HEK293 (cell line): ENCODE data around the gene HK3.

Experiments
- EGR2 ChIP-seq: fragments of 450-650 bp; formaldehyde crosslinking; IDR thresholded peaks from 2 replicates; pipeline ENCODE4 v1.5.1; 2016; ENCODE audit warnings: low read depth, missing biosample characterization, missing genetic modification characterization
- HOXA7 ChIP-seq: sonication (generic); formaldehyde crosslinking; IDR thresholded peaks from 2 replicates; pipeline ENCODE4 v1.8.1; 2022; ENCODE audit warnings: missing genetic modification reagents, borderline replicate concordance
- SCRT2 ChIP-seq: fragments of 450-650 bp; formaldehyde crosslinking; IDR thresholded peaks from 2 replicates; pipeline ENCODE4 v1.5.1; 2016; ENCODE audit warnings: missing biosample characterization, missing genetic modification characterization
- SP7 ChIP-seq: fragments of 450-650 bp; formaldehyde crosslinking; IDR thresholded peaks from 2 replicates; pipeline ENCODE4 v1.5.1; 2016; ENCODE audit warnings: missing biosample characterization, missing genetic modification characterization
- ZBTB48 ChIP-seq: fragments of 450-650 bp; formaldehyde crosslinking; IDR thresholded peaks from 2 replicates; pipeline ENCODE4 v1.5.1; 2016; ENCODE audit warnings: missing biosample characterization, missing genetic modification characterization
- ZFHX2 ChIP-seq: fragments of 450-650 bp; formaldehyde crosslinking; conservative IDR thresholded peaks from 2 replicates; pipeline ENCODE4 v1.5.1; 2016; ENCODE audit warnings: missing biosample characterization, missing genetic modification characterization
- ZFP3 ChIP-seq: fragments of 450-650 bp; formaldehyde crosslinking; IDR thresholded peaks from 2 replicates; pipeline ENCODE4 v1.5.1; 2016; ENCODE audit warnings: low read depth, missing biosample characterization, missing genetic modification characterization
- ZFP41 ChIP-seq: fragments of 450-650 bp; formaldehyde crosslinking; IDR thresholded peaks from 2 replicates; pipeline ENCODE4 v1.5.1; 2016; ENCODE audit warnings: missing biosample characterization, missing genetic modification characterization, borderline replicate concordance
- ZNF132 ChIP-seq: fragments of 450-650 bp; formaldehyde crosslinking; IDR thresholded peaks from 2 replicates; pipeline ENCODE4 v1.5.1; 2017; ENCODE audit warnings: missing biosample characterization, missing genetic modification characterization, borderline replicate concordance
- ZNF140 ChIP-seq: fragments of 450-650 bp; formaldehyde crosslinking; IDR thresholded peaks from 2 replicates; pipeline ENCODE4 v1.5.1; 2016; ENCODE audit warnings: missing biosample characterization, missing genetic modification characterization
- ZNF202 ChIP-seq: fragments of 450-650 bp; formaldehyde crosslinking; IDR thresholded peaks from 2 replicates; pipeline ENCODE4 v1.5.1; 2016; ENCODE audit warnings: missing biosample characterization, missing genetic modification characterization, borderline replicate concordance
- ZNF211 ChIP-seq: fragments of 450-650 bp; formaldehyde crosslinking; IDR thresholded peaks from 2 replicates; pipeline ENCODE4 v1.5.1; 2016; ENCODE audit warnings: low read depth, missing biosample characterization, missing genetic modification characterization
- ZNF274 ChIP-seq, 2 experiments: fragments of 200-500 bp in 1 of 2; fragments of 450-650 bp in 1 of 2; sonication (Bioruptor generic) in 1 of 2; formaldehyde crosslinking in 1 of 2; IDR thresholded peaks; 2 replicates each; pipeline versions ENCODE4 v1.5.1 to v1.6.1; 2014 to 2016; ENCODE audit warnings: borderline replicate concordance in 1 of 2, inconsistent platforms in 1 of 2, low read length in 1 of 2, missing biosample characterization in 1 of 2, missing genetic modification characterization in 1 of 2
- ZNF311 ChIP-seq: fragments of 450-650 bp; formaldehyde crosslinking; IDR thresholded peaks from 2 replicates; pipeline ENCODE4 v1.5.1; 2017; ENCODE audit warnings: missing biosample characterization, missing genetic modification characterization, borderline replicate concordance
- ZNF324 ChIP-seq: fragments of 450-650 bp; formaldehyde crosslinking; IDR thresholded peaks from 2 replicates; pipeline ENCODE4 v1.5.1; 2016; ENCODE audit warnings: missing biosample characterization, missing genetic modification characterization
- ZNF366 ChIP-seq: fragments of 450-650 bp; formaldehyde crosslinking; conservative IDR thresholded peaks from 2 replicates; pipeline ENCODE4 v1.5.1; 2016; ENCODE audit warnings: missing biosample characterization, missing genetic modification characterization
- ZNF416 ChIP-seq: fragments of 450-650 bp; formaldehyde crosslinking; IDR thresholded peaks from 2 replicates; pipeline ENCODE4 v1.5.1; 2016; ENCODE audit warnings: missing biosample characterization, missing genetic modification characterization
- ZNF433 ChIP-seq: fragments of 450-650 bp; formaldehyde crosslinking; IDR thresholded peaks from 2 replicates; pipeline ENCODE4 v1.5.1; 2016; ENCODE audit warnings: missing biosample characterization, missing genetic modification characterization, low read depth
- ZNF48 ChIP-seq: fragments of 450-650 bp; formaldehyde crosslinking; IDR thresholded peaks from 2 replicates; pipeline ENCODE4 v1.5.1; 2016; ENCODE audit warnings: missing biosample characterization, missing genetic modification characterization
- ZNF488 ChIP-seq: fragments of 450-650 bp; formaldehyde crosslinking; IDR thresholded peaks from 2 replicates; pipeline ENCODE4 v1.5.1; 2016; ENCODE audit warnings: missing biosample characterization, missing genetic modification characterization
- ZNF501 ChIP-seq: fragments of 450-650 bp; formaldehyde crosslinking; IDR thresholded peaks from 2 replicates; pipeline ENCODE4 v1.5.1; 2016; ENCODE audit warnings: missing biosample characterization, missing genetic modification characterization
- ZNF521 ChIP-seq: fragments of 450-650 bp; formaldehyde crosslinking; IDR thresholded peaks from 2 replicates; pipeline ENCODE4 v1.5.1; 2017; ENCODE audit warnings: missing biosample characterization, mild to moderate bottlenecking, missing genetic modification characterization
- ZNF530 ChIP-seq: fragments of 450-650 bp; formaldehyde crosslinking; IDR thresholded peaks from 2 replicates; pipeline ENCODE4 v1.5.1; 2016; ENCODE audit warnings: low read depth, missing biosample characterization, missing genetic modification characterization
- ZNF555 ChIP-seq: fragments of 450-650 bp; formaldehyde crosslinking; conservative IDR thresholded peaks from 2 replicates; pipeline ENCODE4 v1.5.1; 2017; ENCODE audit warnings: missing biosample characterization, mild to moderate bottlenecking, missing genetic modification characterization, inconsistent platforms
- ZNF561 ChIP-seq: fragments of 450-650 bp; IDR thresholded peaks from 2 replicates; pipeline ENCODE4 v1.5.1; 2018; ENCODE audit warnings: missing biosample characterization, missing genetic modification characterization, borderline replicate concordance
- ZNF654 ChIP-seq: fragments of 450-650 bp; formaldehyde crosslinking; IDR thresholded peaks from 2 replicates; pipeline ENCODE4 v1.5.1; 2016; ENCODE audit warnings: low read depth, missing biosample characterization, missing genetic modification characterization
- ZNF660 ChIP-seq: fragments of 450-650 bp; IDR thresholded peaks from 2 replicates; pipeline ENCODE4 v1.5.1; 2018; ENCODE audit warnings: missing biosample characterization, mild to moderate bottlenecking, missing genetic modification characterization
- ZNF664 ChIP-seq: fragments of 450-650 bp; formaldehyde crosslinking; IDR thresholded peaks from 2 replicates; pipeline ENCODE4 v1.5.1; 2016; ENCODE audit warnings: missing biosample characterization, missing genetic modification characterization
- ZNF670 ChIP-seq: fragments of 450-650 bp; formaldehyde crosslinking; IDR thresholded peaks from 2 replicates; pipeline ENCODE4 v1.5.1; 2016; ENCODE audit warnings: missing biosample characterization, missing genetic modification characterization, low read depth
- ZSCAN30 ChIP-seq: fragments of 450-650 bp; IDR thresholded peaks from 2 replicates; pipeline ENCODE4 v1.5.1; 2018; ENCODE audit warnings: missing biosample characterization, mild to moderate bottlenecking, missing genetic modification characterization, moderate library complexity
- TF ChIP-seq, protein P1 (sequence below): fragments of 450-650 bp; formaldehyde crosslinking; IDR thresholded peaks from 2 replicates; pipeline ENCODE4 v1.5.1; 2016; ENCODE audit warnings: missing biosample characterization, missing genetic modification characterization
- TF ChIP-seq, protein P2 (sequence below): fragments of 450-650 bp; formaldehyde crosslinking; IDR thresholded peaks from 2 replicates; pipeline ENCODE4 v1.5.1; 2016; ENCODE audit warnings: missing biosample characterization, missing genetic modification characterization
- TF ChIP-seq, protein P3 (sequence below): fragments of 450-650 bp; formaldehyde crosslinking; IDR thresholded peaks from 2 replicates; pipeline ENCODE4 v1.5.1; 2016; ENCODE audit warnings: missing biosample characterization, missing genetic modification characterization
- TF ChIP-seq, protein P4 (sequence below): fragments of 450-650 bp; formaldehyde crosslinking; IDR thresholded peaks from 2 replicates; pipeline ENCODE4 v1.5.1; 2016; ENCODE audit warnings: missing biosample characterization, missing genetic modification characterization

HK3 gene

GRCh38 chr5:176837707-176838115 lies 61.4 kb downstream of the HK3 start (continued):
- TF ChIP-seq ZBTB48 (tag by site-specific recombination), result no peak
- TF ChIP-seq ZFHX2 (tag by site-specific recombination), result no peak
- no peak for TF ChIP-seq ZNF366 (tag by site-specific recombination)
- peak; percentile 40; the same call in 1 of the 2 replicates for TF ChIP-seq SCRT2 (tag by site-specific recombination)
- TF ChIP-seq ZNF274 (IDR thresholded peaks at IDR 0.05; ENCODE audit: low read length), result no peak
- no peak for TF ChIP-seq ZNF274 (tag by site-specific recombination; IDR thresholded peaks at IDR 0.05; ENCODE audit: borderline replicate concordance)
- TF ChIP-seq ZNF664 (tag by site-specific recombination), result peak; percentile 77
- TF ChIP-seq ZNF521 (tag by site-specific recombination), result no peak
- TF ChIP-seq ZNF311 (tag by site-specific recombination), result no peak
- no peak for TF ChIP-seq ZNF202
- no peak for TF ChIP-seq ZNF416 (tag by site-specific recombination)
- no peak for TF ChIP-seq ZNF670 (tag by site-specific recombination)
- TF ChIP-seq ZFP3 (tag by site-specific recombination), result no peak
- no peak for TF ChIP-seq ZNF501 (tag by site-specific recombination)
- TF ChIP-seq ZNF654 (tag by site-specific recombination), result no peak
- peak; percentile 90; the same call in 1 of the 2 replicates for TF ChIP-seq ZSCAN30 (tag by site-specific recombination)
- no peak for TF ChIP-seq EGR2 (tag by site-specific recombination)
- TF ChIP-seq, protein P1, sequence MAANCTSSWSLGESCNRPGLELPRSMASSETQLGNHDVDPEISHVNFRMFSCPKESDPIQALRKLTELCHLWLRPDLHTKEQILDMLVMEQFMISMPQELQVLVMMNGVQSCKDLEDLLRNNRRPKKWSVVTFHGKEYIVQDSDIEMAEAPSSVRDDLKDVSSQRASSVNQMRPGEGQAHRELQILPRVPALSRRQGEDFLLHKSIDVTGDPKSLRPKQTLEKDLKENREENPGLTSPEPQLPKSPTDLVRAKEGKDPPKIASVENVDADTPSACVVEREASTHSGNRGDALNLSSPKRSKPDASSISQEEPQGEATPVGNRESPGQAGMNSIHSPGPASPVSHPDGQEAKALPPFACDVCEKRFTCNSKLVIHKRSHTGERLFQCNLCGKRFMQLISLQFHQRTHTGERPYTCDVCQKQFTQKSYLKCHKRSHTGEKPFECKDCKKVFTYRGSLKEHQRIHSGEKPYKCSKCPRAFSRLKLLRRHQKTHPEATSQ, result no peak; the same call in 1 of the 2 replicates
- TF ChIP-seq ZNF561 (tag by site-specific recombination), result no peak
- TF ChIP-seq ZNF433 (tag by site-specific recombination), result no peak
- TF ChIP-seq ZNF48 (tag by site-specific recombination), result no peak
- TF ChIP-seq HOXA7 (CRISPR knock-in tag), result peak; percentile 92; the same call in 1 of the 2 replicates
- TF ChIP-seq ZNF660 (tag by site-specific recombination), result no peak
- no peak for TF ChIP-seq ZNF530
- no peak; the same call in 1 of the 2 replicates for TF ChIP-seq SP7 (tag by site-specific recombination)
- TF ChIP-seq ZFP41 (tag by site-specific recombination), result no peak
- no peak for TF ChIP-seq ZNF140
- TF ChIP-seq, protein P2, sequence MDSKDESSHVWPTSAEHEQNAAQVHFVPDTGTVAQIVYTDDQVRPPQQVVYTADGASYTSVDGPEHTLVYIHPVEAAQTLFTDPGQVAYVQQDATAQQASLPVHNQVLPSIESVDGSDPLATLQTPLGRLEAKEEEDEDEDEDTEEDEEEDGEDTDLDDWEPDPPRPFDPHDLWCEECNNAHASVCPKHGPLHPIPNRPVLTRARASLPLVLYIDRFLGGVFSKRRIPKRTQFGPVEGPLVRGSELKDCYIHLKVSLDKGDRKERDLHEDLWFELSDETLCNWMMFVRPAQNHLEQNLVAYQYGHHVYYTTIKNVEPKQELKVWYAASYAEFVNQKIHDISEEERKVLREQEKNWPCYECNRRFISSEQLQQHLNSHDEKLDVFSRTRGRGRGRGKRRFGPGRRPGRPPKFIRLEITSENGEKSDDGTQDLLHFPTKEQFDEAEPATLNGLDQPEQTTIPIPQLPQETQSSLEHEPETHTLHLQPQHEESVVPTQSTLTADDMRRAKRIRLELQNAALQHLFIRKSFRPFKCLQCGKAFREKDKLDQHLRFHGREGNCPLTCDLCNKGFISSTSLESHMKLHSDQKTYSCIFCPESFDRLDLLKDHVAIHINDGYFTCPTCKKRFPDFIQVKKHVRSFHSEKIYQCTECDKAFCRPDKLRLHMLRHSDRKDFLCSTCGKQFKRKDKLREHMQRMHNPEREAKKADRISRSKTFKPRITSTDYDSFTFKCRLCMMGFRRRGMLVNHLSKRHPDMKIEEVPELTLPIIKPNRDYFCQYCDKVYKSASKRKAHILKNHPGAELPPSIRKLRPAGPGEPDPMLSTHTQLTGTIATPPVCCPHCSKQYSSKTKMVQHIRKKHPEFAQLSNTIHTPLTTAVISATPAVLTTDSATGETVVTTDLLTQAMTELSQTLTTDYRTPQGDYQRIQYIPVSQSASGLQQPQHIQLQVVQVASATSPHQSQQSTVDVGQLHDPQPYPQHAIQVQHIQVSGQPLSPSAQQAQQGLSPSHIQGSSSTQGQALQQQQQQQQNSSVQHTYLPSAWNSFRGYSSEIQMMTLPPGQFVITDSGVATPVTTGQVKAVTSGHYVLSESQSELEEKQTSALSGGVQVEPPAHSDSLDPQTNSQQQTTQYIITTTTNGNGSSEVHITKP (tag by site-specific recombination), result no peak
- no peak for TF ChIP-seq ZNF324 (tag by site-specific recombination)
- TF ChIP-seq, protein P3, sequence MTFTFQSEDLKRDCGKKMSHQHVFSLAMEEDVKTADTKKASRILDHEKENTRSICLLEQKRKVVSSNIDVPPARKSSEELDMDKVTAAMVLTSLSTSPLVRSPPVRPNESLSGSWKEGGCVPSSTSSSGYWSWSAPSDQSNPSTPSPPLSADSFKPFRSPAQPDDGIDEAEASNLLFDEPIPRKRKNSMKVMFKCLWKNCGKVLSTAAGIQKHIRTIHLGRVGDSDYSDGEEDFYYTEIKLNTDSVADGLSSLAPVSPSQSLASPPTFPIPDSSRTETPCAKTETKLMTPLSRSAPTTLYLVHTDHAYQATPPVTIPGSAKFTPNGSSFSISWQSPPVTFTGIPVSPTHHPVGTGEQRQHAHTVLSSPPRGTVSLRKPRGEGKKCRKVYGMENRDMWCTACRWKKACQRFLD (tag by site-specific recombination), result no peak
- TF ChIP-seq, protein P4, sequence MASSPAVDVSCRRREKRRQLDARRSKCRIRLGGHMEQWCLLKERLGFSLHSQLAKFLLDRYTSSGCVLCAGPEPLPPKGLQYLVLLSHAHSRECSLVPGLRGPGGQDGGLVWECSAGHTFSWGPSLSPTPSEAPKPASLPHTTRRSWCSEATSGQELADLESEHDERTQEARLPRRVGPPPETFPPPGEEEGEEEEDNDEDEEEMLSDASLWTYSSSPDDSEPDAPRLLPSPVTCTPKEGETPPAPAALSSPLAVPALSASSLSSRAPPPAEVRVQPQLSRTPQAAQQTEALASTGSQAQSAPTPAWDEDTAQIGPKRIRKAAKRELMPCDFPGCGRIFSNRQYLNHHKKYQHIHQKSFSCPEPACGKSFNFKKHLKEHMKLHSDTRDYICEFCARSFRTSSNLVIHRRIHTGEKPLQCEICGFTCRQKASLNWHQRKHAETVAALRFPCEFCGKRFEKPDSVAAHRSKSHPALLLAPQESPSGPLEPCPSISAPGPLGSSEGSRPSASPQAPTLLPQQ (tag by site-specific recombination), result no peak
- TF ChIP-seq ZNF488 (tag by site-specific recombination), result no peak
- no peak for TF ChIP-seq ZNF211 (tag by site-specific recombination)
- TF ChIP-seq ZNF132 (tag by site-specific recombination), result no peak
- no peak for TF ChIP-seq ZNF555 (tag by site-specific recombination)
